SK-MEL-5 (cell line): ENCODE results near the gene CTNNBL1. TPM values are rescaled to one million over a fixed set of nuclear protein-coding genes. Genes with fewer than 3 reads are reported as not detected.

ENCODE experiments used
- DNase-seq: peaks from one replicate; pipeline ENCODE4 v3.0.0-alpha.2; 2016; ENCODE audit warnings: low read depth, low spot score
- in situ Hi-C: cut with HindIII; loops from 2 replicates; pipeline ENCODE4 v1.10.0; 2016; ENCODE audit warnings: low sequenced_read_pairs, high pct_unique_total_duplicates, low pct_unique_long_range_greater_than_20kb
- total RNA-seq: library from RNA; depleted of rRNA; stranded (reverse); fragments of >200 nt; shearing (Covaris generic); gene quantifications from 2 replicates; pipeline ENCODE4 v1.2.3, GENCODE V29; 2014

CTNNBL1 gene
- total RNA-seq, 1 experiment from 2014 or later: 38.7 TPM

DNA sequence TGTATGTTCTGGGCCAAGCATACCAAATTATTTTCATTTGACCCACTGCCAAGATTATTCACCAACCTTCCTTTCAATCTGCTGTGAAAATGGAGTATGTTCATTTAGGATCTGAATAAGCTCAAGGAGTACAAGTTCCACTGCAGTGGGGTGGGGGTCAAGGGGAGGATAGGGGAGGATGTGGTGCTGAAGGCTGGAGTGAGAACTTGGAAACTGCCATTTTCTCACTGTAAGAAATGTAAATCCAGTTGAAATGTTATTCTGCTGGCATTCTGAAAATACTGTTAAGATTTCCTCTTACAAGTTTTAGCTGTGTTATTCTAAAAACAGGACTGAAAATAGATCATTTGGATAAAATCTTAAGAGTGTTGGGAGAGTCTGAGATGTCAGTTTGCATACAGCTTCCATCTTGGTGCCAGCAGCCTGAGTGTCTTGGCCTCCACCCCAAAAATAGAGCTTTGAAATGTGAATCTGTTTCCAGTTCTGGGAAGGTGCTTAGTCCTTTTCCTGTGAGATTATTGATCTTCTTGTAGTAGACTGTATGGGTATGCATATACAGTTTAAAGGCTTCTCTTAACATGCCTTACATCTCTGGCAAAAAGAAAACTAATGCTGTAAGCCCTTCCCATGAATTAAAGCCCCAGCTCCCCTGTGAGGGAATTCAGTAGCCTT, 84.3 kb downstream of the CTNNBL1 start:
- no peak for DNase-seq
- in situ Hi-C loops: no loop called here

DNA sequence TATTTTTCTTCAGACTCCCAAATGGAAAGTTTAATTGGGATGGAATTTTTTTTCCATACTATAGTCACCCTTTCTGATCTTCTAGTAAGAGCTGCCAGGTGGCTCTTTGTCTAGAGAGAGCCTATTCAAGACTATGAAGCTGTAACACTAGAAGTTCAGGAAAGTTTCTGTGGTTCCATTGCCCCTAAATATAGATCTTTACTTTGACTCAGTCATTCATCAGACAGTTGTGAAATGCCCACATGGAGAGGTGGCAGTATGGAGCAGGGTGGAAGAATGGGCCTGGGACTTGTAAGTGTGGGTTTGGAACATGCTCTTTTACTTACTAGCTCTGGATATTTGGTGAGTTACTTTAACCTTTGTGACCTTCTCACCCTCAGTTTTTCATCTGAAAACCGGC, 87.8 kb downstream of the CTNNBL1 start:
- DNase-seq: peak; percentile 40
- in situ Hi-C loops: no loop called here

DNA sequence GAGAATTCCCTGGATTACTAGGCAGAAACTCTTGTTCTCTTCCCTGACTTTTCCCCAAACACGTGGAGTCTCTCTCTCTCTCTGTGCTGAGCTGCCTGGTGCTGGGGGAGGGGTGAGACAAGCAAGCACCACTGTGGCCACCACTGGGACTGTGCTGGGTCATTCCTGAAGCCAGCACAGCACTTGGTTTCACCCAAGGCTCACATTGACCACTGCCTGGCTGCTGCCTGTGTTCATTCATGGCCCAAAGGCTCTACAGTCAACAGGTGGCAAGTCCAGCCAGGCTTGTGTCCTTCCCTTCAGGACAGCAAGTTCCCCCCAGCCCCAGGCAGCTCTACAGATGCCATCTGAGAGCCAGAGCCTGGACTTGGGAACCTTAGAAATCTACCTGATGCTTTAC, 92.2 kb downstream of the CTNNBL1 start:
- in situ Hi-C loops: no loop called here
- no peak for DNase-seq

DNA sequence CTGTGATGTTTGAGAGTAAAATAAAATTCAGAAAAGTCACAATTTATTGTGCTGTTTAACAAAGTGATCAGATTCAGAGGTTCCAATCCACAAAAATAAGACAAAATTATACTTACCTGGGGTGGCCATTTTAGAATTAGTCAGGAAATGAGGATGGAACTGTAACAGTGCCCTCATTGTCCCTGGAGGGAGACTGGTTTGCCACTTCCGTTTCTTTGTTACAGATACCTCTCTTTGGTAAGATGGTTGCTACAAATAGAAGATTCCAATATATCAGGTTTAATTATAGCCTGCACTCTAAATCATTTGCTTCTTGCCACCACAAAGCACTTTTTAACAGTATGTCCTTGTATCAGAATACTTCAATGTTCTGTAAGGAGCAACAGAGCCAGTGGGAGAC, 95.6 kb downstream of the CTNNBL1 start:
- peak; percentile 20 for DNase-seq
- in situ Hi-C loops: no loop called here

DNA sequence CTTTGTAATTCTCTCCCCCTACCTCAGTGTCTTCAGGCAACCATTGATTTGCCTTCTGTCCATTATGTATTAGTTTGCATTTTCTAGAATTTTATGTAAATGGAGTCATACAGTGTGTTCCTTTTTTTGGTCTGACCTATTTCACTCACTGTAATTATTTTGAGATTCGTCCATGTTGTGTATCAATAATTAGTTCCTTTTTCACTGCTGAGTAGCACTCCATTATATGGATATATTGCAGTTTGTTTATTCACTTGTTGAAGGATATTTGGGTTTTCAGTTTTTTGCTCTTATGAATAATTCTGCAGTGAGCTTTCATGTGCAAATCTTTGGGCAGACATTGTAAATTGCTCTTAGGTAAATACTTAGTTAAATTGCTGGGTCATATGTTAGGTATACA, 97.1 kb downstream of the CTNNBL1 start:
- DNase-seq: no peak
- in situ Hi-C loops: no loop called here

DNA sequence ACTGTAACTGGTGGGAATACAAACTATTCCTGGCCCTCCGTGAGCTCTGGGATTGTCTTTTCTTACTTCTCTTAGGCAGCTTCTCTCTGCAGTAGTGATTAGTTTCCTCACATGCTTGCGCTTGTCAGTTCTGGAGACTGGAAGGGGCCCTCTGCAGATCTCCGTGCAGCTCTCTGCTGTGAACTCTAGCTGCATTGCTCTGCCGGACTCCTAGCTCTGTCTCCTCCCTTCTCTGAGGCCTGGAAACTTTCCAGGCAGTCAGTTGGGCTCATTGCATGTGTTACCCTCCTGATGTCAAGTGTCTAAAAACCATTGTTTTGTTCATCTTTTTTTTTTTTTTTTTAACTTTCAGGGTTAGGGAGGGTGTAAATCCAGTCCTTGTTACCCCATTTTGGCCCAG, 102.3 kb downstream of the CTNNBL1 start:
- in situ Hi-C loops: no loop called here

DNA sequence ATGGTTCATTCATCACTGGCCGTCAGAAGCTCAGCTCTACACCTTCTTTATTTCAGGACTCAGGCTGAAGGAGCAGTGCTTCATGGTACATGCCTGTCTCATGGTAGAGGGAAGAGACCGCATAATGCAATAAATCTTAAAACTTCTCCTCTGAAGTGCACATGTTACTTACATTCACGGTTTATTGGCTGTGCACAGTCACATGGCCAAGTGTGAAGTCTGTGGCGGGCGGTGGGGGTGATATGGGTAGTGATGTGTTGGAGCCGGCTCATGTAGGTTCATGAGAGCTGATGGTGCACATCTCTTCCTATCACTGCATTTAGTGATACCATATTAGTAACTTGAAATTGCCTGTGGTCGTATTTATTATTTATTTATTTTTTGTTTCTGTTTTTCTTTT, 102.9 kb downstream of the CTNNBL1 start:
- in situ Hi-C loops: no loop called here
- no peak for DNase-seq

More for the DNA sequence above, 102.3 kb downstream of the CTNNBL1 start:
- peak; percentile 32 for DNase-seq

DNA sequence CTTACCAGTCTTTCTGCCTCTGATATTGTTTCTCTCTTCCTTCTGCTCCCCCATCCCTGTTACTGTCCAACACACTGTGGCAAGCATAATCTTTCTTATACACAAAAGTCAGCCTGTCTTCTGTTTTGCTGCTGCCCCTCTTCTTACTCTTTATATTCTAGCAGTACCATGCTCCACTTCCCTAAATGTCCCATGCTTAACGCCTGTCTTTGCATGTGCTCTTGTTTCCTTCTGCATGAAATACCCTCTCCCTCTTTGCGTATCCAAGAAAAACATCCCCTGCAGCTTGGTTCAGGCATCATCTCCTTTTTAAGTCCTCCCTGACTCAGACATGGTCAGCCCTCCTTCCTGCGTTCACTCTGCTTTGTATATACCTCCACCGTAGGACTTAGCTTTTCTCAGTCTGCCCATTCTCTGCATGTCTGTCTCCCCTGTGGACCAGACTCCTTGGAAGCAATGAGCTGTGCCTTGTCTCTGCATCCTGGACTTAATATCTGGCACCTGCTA, 103.9 kb downstream of the CTNNBL1 start:
- DNase-seq: no peak
- in situ Hi-C loops: no loop called here

DNA sequence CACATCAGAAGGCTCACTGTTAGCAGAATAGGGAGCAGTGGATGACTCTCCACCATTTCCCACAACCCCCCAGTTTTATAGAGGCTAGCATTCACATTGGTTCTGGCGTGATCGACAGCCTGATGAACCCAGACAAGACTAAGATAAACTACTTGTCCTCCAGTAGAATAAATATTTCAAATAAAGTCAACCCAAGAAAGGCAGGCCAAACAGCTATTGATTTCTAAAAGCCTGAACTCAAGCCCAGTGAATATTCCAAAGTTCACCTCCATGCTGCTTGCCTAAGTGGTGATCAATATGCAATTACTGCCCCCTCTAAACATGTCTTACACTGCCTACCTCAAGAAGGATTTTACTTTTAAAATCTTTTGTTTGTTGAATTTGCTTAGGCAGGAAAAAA, 104.5 kb downstream of the CTNNBL1 start:
- DNase-seq: no peak
- in situ Hi-C loops: no loop called here

DNA sequence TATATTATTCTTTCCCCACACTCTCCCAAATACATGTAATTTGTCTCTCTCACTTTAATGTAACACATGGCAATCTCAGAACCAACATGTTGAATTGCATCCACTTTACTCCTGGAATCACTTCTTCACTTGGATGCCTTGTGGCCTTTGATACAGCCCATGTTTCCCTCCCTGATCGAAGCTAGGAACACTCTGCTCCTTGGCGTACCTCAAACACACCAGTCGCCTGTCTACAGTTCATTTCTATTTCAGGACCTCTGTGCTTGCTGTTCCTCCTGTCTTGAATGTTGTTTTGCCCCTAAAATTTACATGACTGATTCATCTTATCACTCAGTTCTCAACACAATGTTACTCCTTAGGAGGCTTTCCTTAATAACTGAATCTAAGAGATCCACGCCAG, 106.8 kb downstream of the CTNNBL1 start:
- DNase-seq: no peak
- in situ Hi-C loops: no loop called here

DNA sequence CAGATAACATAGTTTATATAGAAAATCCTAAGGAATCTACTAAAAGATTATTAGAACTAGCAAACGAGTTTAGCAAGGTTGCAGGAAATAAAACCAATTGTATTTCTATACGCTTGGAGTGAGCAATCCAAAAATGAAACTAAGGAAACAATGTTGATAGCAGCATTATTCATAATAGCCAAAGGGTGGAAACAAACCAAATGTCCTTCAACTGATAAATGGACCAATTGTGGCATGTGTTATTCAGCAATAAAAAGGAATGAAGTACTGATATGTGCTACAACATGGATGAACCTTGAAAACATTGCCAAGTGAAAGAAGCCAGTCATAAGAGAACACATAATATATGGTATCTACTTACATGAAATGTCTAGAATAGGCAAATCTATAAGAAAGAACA, 108.1 kb downstream of the CTNNBL1 start:
- DNase-seq: no peak
- in situ Hi-C loops: no loop called here

DNA sequence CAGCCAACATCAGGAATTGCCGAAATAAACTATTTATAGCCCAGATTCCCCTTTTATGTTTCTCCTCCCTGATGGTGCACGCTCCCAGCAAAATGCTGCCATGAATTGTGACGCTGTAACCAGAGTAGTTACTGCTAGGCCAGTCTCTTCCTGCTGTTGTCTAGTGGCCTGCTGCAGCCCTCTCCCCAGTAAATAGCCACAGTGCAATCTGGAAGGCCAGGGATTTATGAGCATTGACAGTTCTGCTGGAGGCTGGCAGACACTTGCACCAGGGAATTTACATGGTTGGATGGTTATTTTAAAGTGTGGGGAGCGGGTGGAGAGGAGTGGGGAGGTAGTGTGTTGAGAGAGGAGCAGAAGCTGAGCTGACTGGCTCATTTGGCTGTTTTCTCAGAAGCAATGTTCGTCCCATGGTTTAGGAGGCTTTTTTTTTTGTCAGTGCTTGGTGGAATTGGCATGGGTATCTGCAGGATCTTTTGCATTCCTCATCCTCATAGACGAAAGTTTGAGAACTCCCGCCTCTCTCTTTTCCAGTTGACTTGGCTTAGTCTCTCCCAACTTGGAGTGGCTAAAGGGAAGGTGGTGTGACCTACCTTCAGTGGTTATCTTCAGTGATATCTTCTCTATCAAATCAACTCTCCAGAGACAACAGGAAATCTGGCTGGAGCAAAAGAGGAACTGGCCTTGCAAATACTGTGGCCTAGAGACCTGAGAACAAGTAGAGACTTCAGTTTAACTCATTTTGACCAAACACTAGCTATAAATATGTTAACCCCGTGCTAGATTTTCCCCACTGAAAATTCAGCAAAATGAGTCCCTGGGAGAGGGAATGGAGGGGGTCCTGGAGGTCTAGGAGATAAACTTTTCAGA, 109.8 kb downstream of the CTNNBL1 start:
- DNase-seq: no peak
- in situ Hi-C loops: no loop called here

DNA sequence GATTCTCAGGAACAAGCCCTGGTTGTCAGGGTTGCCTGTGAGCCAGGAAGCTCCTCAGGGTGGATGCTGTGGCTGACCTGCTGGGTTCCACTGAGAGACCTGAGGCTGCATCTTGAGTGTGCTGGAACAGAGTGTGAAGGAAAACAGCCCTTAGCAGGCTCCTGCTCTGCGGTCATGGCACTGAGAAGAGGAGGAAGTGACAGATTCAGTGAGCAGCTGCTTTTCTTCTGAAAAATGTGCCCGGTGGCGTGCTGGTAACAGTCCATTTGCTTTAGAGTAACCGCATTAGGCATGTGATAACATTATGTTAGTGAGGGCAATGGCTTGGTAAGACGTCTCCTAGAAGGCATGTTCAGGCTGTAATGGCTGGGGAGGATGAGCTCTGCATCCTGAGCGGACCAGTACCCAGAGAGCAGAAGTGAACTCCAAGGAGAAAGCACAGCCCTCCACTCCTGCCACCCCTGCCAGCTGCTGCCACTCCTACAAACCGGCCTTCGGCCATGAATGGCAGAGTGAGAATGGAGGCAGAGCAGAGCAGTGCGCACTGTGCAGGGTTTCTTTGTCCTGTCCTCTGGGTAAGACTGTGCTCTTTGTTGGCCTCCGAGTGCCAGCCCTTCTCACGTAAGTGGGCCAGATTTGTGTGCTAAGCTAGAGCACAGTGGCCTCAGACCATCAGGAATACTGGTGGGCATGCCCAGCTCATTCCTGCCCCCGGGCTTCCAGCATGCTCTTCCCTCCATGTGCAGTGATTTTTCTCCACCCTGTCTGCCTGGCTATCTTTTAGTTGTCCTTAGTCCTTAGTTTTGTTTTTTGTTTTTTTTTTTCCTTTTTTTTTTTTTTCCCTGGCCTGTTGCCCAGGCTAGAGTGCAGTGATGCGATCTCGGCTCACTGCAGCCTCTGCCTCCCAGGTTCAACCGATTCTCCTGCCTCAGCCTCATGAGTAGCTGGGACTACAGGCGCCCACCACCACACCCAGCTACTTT, 111.0 kb downstream of the CTNNBL1 start:
- in situ Hi-C loops: no loop called here
- DNase-seq: no peak

DNA sequence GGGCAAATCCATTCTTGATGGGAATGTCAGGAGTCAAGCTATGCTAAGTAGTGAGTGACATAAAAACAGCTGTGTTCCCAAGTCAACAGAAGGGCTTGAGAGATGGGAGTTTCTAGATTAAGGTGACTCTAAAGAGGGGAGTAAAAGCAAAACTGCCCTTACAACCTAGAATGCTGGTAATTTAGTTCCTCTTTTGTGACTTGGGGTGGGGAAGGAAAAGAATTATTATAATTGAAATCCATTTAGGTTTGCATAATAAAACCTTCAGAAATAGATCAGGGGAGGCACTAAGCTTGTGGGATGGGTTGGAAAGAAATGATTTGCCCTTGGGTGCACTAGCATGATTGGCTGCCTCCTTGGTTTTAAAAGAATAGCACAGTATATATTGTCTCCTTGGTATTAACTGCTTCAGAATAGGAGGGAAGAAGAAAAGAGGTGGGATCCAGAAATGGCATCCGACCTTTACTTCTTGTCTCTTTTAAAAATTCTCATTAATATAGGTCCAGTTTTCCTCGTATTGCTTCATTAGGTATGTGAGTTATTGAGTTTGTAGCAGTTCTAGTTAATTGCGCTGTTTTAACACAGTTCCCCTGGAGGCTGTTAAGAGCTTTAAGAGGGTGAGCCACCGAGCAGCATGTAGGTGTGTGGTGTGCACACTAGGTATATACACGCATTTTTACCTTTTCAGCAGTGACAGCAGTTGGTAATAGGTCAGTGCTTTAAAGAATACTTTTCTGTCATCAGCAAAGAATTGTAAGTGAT, 113.8 kb downstream of the CTNNBL1 start:
- in situ Hi-C loops: no loop called here
- DNase-seq: no peak

DNA sequence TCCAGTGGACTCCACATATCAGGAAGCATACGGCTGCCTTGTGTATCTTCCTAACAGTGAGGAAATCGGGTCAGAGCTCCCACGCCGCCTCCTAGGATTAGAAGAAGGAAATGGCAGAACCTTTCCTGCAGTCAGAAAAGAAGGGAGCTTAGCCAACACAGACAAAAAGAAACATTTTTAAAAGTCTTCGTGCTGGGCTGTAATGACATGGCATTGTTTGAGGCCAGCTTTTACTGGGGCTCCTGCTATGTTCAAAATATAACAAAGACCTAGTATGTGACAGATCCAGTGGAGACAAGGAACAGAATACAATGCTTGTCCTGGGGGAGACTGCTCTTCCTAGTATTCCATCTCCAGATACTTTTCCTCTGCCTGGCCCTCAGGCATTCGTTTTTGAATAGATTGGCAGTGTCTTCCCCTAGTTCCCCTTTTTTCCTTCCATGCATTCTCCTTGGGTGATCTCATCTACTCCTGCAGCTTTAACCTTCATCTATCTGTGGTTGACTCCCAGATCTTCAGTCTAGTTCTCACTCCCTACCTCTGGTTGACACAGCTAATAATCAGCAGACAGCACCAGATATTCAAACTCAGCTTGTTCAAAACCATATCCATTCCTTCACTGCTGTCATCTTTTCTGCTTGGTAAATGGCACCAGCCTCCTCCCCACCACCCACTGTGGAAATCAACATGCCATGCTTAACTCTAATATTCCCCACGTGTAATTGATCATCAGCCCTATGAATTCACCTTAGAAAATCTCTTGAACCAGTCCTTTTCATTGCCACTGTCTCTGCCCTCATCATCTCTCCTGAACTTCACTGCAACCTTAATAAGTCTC, 114.6 kb downstream of the CTNNBL1 start:
- DNase-seq: no peak
- in situ Hi-C loops: no loop called here

DNA sequence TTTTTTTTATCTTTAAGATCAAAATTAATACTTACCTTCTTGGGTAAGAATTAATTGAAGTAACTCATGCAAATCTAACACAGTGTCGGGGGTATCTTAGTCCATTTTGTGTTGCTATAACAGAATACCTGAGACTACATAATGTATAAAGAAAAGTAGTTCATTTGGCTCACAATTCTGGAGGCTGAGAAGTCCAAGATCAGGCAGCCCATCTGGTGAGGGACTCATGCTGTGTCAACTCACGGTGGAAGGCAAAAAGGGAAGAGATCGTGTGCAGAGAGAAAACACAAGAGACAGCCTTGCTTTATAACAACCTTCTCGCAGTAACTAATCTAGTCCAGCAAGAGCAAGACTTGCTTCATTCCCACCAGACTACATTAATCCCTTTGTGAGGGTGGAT, 116.2 kb downstream of the CTNNBL1 start:
- in situ Hi-C loops: no loop called here
- DNase-seq: no peak
